ENCODE results near the gene MN1.

MN1 gene

DNA sequence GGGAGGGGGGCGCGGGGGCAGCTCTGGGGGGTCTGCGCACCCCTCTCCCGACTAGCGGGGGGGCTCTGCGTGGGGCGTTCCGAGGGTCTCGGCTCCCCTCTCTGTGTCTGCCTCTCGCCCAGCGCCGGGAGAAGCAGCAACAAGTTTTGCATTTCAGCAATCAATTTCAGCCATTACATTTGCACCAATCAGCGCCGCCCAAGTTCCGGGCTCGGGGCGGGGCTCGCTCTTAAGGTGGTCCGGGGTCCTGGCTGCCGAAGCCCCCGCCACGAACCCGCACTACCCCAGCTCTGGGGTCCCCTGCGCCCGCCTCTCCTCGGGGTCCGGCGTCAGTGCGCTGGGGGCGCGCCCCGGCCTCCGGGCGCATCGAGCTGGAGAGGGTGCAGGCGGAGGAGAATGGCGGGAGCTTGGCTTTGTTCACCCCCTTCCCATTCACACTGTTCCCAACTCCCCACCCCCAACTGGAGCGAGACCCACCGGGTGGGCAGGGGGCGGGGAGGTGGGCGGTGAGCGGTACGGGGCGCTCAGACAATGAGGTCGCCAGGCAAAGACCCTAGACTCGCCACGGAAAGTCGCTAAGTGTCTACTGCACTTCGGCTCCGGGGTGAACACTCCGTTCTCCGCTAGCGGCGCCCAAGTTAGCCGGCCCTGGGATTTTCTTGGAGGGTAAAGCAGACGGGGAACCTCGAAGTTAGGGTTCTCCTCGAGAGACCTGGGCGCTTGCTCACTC, at the start of gene MN1:
Gene MN1, minus strand, starts transcription at position 141 of the 730 bp plus-strand sequence. CDS start 1,213 bp downstream, outside the sequence.
- no peak for DNase-seq

DNA sequence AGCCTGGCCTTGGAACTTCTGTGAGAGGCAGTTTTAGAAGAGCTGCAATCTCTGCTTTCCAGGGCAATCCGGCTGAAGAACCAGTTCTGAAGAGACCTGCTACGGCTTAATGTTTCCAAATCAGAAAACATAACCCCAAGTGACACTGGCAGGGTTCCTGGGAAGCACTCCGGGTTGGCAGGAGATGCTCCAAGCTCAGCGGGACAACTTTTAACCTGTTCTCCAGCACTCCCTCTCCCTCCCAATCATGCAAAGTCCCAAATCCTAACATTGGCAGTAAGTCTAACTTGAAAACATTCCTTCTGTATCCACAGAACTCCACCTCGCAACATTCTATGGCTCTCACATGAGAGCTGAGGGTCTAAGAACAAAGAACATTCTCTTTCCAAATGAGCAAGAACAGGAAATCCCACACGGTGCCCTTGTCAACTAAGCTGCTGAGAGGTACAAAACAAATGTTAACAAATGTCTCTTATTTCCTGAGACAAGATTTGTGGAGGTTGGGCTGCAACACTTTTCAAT, 48.5 kb upstream of the MN1 start:
- DNase-seq: no peak

DNA sequence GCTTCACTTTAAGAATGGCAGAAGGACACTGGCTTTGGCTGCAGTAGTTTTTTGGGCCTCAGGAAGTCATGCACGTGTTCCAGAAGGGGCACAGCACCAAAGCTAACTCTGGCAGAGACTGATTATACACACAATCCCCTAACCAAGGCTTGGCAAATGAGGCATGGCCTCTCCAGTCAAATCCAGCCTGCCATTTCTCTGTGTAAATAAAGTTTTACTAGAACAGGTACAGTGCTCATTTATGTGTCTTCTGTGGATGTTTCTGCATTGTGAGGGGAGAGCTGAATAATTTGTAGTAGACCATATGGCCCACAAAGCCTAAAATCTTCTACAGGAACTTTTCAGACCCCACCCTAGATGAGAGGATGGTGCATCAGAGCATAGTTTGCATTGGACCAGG, 46.4 kb upstream of the MN1 start:
- DNase-seq: no peak

DNA sequence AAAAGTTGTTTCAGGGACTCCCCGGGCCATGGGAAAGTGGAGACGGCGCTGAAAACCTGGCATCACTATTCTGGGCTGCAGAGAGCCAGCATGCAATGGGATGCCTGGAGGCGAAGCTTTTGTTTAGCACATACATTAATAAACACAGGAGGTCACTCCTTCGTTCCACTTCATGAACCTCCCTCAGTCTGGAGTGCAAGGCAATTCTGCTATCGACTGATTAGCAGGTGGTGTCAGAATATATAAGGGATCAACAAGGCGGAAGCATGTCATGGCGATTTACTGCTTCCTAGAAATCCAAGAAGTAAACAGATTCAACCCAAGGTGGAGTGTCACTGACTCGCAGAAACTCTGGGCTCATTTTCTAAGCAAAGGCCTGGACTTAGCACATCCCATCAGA, 45.4 kb upstream of the MN1 start:
- no peak for DNase-seq

DNA sequence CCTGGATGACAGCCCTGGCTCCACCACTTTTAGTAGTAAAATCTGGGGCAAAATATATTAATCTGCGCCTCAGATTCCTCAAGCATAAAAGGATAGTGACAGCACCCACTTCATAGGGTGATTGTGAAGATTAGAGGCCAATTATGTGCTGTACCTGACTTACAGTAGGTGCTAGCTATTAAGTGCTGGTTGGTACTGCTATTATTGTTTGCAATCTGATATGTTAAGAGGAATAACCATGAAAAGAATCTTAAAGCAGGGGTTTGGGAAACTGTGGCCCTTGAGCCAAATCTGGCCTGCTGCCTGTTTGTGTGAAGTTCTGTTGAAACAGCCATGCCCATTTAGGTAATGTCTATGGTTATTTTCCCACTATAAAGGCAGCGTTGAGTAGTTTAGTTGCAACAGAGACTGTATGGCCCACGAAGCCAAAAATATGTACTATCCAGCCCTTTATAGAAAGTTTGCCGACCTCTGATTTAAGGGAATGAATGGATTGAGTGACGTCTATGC, 44.7 kb upstream of the MN1 start:
- no peak for DNase-seq

DNA sequence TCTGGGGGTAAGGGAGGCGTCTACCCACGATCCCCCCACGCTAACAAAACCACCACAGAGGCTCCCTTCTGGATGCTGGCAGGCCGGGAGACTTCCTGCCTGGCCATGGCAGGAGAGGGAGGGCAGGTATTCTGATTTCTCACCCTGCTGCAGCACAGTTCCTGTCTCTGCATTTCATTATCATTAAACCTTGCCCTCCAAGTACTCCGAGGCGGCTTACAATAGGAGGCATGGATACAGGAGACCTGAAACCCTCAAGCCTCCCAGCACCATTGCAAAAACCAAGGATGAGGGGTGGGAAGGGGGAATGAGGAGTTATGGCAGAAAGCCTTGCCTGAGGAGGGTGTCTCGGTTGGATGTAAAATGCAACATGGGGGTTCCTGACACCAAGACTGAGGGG, 44.1 kb upstream of the MN1 start:
- DNase-seq: no peak

DNA sequence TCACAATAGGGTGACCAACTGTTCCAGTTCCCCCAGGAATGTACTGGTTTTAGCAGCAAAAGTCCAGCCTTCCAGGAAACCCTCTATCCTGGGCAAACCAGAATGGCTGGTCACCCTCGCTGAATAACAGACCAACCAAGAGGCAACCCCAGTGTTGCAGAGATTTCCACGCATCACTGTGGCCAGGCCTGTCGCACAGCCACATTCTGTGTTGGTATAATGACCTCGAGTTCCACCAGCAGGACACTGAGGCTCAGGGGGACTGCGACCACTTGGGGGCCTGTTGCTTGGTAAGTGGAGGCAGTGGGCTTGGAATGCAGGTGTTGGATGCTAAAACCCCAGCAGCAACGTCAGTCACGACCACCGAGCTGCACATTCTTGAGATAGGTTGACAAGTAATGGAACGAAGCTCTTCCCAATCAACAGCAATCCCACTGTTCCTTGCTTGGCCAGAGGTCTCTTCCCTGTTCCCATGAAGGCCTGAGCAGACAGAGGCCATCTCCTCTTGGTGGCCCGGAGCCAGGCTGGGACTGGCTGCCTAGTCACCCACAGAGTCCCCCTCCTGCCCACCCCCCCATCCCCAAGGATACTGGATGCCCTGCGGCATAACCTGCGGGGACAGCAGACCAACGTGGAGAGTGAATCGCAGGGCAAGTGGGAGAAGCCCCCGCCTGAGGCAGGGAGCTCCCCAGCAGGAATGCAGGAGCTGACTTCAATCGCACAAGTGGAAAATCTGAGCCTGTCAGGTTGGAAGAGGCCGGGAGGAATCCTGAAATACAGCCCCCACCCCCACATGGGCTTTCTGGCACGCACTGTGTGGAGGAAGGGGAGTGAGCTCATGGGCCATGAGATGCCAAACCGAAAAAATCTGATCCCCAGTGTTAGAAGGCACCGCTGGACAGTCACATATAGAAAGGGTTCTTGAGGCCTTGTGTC, 43.4 kb upstream of the MN1 start:
- no peak for DNase-seq

DNA sequence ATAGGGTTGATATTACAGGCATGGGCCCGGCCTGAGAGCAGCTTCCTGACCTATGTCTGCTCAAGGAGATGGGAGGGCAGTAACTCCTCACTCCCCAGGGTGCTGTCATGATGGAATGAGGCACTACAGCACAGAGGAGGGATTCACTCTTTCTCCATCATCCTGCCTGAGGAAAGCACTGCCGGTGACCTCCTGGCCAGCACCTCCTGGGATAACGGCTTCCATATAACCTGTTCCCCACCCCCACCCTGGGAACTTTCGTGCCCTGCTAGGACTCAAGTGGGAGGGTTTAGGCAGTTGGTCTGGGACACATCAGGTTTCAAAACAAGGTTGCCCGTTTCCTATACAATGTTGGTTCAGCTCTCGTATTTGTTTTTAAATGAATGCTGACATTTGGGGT, 42.7 kb upstream of the MN1 start:
- DNase-seq: no peak

DNA sequence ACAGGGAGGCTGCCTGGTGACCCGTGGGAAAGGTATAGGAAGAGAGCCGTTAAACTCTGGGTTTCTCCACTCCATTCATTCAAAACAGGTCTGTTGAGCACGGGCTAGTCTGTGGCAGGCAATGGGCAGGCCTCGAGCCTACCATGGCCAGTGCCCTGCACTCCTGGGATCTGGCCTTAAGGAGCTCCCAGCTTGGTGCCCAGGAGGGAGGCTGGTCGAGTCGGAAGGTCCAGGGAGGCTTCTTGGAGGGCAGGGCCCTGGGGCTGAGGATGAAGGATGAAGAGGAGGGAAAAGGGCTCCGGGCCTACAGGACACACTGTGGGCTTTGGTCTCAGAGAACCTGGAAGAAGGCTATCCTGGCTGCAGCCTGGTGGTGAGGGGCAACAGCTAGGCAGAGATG, 41.9 kb upstream of the MN1 start:
- no peak for DNase-seq

DNA sequence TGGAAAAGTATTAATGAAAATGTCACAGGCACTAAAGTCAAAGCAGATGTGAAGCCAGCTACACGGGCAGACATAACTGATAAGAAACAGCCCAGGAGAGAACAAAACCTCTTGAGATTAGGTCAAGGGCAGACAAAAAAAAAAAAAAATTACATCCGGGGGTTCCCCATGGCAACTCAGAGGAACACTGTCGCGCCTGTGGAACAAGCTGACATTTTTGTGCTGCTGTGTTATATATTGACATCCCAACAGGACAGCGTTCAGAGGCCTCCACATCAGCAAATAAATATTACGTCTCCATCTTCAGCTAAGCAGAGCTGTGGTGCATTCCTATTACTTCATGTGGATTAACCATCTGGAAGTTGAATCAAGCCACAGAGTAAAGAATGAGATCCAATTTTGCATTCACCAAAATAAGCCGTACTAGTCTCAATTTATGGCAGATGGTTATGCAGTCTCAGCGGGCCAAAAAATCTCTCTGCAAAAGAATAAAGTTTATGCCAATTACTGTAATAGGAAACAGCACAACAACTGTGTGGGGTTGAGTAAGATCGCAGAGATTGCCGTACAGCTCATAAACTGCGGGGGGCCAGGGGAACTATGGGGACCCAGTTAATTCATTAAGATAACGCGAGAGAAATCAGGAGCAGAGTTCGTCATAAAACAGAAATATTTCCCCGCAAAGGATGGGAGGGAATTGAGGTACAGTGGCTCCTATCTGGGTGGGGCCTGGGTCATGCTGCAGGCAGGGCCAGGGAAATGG, 41.3 kb upstream of the MN1 start:
- DNase-seq: no peak

DNA sequence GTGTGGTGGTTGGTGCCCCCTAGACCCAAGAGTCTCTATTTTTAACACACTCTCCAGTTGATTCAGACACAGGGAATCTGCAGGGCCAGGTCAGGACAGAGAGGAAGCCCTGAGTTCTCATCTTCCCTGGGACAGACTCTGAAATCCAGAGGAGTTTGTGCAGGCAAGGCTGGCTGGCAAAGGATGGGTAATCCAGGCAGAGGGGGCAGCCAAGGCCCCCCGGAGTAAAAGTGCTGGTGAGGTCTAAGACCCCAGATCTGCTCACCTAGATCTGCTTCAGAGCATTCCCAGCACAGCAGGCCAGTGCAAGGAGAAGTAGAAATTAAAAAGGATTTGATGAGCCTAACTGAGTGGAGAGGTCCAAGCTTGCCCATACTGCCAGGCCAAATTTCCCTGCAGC, 40.6 kb upstream of the MN1 start:
- no peak for DNase-seq

DNA sequence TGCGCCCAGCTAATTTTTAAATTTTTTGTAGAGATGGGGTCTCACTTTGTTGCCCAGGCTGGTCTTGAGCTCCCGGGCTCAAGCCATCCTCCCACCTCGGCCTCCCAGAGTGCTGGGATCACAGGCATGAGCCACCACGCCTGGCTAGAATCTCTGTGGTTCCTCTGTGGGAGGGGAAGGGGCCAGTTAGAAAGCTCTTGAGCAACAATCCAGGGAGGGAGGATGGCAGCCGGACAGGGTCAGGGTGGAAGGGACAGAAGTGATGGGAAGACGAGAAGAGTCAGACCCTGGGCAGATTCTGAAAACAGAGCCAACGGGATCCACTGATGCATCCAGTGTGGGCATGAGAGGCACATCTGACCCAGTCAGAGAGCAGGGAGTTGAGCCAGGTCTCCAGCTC, 38.9 kb upstream of the MN1 start:
- no peak for DNase-seq

DNA sequence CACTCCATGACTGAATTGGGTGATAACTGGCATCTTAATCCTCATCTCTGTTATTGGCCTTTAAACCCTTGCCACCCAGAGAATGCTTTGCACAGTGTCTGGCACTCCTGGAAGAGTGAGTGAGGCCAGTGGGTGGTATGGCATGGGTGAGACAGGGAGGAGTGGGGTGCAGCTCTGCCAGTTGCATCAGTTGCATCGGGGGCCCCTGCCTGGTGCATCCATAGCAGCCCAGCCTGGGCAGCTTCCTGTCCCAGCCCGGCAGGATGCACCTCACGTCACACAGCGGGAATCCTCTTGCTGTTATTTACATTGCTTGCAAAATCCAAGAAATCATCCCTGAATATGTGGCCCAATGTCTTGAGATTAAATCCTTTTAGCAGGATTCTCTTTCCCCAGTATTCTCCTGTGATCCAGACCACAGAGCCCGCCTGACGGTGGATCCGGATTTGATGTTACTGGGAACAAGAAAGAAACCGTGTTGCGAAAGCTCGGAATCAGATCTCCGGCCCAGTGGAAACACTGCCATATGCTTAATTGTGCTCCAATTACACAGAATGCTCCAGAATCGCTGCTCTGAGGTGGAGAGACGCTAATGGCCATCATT, 37.6 kb upstream of the MN1 start:
- no peak for DNase-seq

DNA sequence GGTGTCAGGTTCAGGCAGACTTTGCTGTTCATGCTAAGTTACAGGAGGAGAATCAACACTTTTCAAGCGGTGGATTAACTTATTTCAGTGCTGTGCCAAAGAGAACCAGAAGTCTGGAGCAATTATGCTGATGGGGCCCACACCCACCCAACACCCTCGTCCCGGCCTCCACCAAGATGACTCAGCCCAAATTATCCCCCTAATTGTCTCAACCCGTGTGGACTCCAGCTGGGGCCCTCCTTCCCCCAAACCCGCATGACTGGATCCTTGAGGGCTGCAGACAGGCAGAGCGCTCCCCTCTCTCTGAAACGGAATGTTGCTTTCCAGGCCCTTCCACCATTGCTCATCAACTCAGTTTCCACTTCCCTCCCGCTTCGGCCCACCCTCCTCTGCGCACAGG, 34.6 kb upstream of the MN1 start:
- DNase-seq: no peak

DNA sequence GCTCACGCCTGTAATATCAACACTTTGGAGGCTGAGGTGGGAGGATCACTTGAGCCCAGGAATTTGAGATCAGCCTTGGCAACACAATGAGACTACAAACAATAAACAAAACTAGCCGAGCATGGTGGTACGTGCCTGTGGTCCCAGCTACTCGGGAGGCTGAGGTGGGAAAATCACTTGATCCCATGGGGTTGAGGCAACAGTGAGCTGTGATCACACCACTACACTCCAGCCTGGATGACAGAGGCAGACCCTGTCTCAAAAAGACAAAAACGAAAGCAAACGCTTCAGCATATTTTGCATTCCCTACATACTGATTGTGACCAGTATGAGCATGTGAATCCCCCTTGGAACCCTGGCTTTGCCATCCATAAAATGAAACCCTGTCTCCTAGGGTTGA, 33.9 kb upstream of the MN1 start:
- no peak for DNase-seq

DNA sequence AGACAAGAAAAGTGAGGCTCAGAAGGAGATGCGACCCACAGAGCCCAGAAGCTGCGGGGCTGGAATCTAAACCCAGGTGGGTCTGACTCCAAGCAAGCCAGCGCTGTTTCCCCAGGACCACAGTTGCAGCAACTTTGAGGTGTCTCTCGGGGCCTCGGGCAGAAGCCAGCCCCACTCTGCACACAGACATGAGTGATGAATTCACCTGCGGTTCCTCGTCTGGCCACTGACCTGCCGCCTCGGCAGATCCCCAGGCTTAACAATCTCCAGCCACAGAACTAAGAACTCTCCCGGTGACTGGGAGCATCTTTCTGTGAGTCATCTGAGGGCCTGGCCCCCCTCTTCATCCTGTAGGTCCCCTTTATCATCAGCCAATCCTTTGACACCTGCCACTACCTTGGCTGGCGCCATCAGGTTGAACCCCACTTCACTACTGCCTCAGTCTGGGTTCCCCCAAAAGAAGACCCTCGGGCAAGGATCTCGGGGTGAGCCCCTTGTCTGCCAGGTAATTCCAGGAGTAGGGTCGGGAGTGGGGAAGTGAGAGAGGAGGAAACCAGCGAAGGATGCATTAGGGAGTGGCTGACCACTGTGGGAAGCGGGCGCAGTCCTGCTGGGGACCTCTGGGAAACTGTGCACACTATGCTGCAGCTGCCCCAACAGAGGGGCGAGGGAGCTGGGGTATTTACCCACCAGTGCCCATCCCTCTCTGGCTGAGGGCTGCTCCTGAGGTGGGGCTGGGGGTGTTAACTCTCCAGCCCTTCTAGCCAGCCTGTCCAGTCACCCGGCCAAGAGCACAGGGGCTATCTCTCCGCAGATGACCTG, 33.0 kb upstream of the MN1 start:
- no peak for DNase-seq

DNA sequence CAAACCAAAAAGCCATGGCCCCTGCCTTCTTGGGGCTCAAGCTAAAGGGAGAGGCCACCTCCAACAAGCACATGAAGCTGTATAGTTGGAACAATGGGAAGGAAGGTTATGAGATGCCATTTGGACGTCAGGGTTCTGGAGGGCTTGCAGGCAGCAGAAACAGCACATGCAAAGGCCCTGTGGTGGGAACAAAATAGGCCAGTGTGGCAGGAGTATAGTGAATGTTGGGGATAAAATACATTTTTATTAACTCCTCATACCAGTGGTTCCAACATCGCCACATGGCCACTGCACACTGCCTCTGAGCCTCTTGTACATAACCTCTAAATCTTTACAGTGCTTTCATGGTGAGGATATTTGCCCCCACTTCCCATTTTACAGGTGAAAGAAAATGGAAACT, 32.2 kb upstream of the MN1 start:
- no peak for DNase-seq

DNA sequence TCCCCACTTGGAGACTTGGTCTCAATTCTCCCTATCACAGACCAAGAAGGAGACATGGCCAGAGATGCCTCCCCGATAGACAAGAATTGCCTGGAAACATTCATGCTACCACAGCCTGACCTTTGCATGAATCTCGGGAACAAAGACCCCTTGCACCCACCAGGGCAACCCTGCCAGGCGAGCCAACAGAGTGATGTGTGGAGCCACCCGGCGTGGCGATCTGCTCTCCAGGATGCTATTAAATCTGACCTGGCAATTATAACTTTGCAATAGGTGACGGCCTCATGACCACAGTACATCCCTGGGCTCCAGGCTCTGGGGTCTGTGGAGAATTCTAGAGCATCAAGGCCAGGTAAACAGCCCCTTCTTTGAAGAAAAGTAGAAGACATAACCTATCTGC, 31.1 kb upstream of the MN1 start:
- no peak for DNase-seq

DNA sequence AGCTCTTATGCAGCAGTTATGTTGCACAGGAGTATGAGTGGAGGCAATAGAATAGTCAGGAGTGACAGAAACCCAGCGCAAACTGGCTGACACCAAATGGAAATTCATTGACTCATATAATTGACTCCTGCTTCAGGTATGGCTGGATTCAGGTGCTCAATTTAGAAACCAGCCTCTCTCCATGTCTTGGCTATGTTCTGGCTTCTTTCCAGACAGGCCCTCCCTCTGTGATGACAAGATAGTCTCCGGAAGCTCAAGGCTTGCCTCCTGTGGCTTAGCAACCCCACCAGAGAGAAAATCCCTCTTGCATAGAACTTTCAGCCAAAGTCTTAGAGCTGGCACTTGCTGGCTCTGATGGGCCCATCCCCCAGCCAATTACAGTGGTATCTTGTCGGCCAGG, 28.1 kb upstream of the MN1 start:
- DNase-seq: no peak

DNA sequence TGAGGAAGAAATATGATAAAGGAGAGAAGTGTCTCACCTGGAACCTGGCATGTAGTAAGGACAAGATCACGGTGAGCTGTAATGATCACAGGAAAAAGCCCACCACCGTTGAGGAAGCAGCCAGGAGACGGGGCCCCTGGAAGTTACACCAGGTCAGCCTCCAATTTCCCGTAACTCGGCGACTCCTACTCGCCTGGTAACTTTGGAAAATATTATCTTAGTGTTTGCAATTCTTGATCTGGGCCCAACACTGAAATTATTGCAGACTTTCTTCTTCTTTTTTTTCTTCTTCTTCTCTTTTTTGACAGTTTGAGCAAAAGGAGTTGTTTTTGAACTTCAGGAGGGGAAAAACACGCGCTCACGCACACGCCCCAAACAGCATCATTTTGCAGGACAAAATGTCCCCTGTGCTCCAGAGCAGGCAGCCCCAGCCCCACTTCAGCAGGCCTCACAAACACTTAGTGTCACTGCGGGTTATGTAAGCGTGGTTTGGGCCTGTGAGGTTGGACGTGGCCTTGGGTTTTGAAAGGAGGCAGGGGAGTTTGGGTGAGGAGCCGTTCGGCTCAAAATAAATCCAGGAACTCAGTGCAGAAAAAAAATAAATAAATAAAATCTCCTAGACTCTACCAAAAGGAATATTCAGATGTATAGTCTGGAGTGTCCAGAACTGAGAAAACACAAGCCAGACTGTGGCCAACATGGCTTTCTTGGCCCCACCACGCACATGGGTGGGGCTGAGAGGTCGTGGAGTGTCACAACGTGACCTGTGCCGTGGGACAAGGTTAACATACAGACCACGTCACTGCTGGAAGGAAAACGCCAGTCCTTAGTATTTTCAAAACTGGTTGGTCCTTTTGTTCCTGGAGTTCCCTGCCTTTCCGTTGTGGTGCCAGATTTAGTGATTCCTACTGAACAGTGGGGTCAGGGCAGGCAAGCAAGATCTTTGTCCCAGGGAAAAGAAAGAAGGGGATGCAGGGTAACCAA, 26.3 kb upstream of the MN1 start:
- no peak for DNase-seq

Measured in AML-193 (cell line).